ENCODE results near the gene SLC6A3.

- TF ChIP-seq EP300 (IDR thresholded peaks at IDR 0.05; ENCODE audit: low read depth) (no peak), CTCF (IDR thresholded peaks at IDR 0.05) (no peak)
These were observed 45.5 kb downstream of the SLC6A3 start for GRCh38 chr5:1399737-1400136.
